Stimulated activated CD4-positive, alpha-beta T cell treated with anti-CD3 and anti-CD28 coated beads, Interleukin-2, amount 100 ng/mL, for 4 hours (primary cell): ENCODE results near the gene FOXG1.

Source experiments
- DNase-seq: peaks from one replicate; pipeline ENCODE4 v3.0.0-alpha.2; 2020; ENCODE audit warnings: low read depth

FOXG1 gene

DNA sequence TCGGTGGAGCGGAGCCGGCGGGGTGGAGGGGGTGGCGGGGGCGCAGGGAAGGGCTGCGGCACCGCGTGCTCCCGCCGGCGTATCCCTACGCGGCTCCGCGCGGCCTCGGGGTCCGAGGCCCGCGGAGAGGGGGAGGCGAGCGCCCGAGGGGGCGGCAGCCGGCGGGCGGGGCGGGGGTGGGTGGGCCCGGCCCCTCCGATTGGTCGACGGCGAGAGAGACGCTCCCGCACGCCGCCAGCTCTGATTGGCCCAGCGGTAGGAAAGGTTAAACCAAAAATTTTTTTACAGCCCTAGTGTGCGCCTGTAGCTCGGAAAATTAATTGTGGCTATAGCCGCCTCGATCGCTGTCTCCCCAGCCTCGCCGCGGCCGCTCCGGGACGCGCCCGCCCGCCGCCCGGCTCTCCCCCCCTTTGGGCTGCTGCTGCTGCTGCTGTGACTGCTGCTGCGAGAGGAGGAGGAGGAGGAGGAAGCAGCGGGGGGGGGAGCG lies at the start of gene FOXG1:
TSS of gene FOXG1 (plus strand) at position 319 of the 487 bp plus-strand sequence. CDS start 493 bp downstream, outside the sequence.
- DNase-seq = no peak

DNA sequence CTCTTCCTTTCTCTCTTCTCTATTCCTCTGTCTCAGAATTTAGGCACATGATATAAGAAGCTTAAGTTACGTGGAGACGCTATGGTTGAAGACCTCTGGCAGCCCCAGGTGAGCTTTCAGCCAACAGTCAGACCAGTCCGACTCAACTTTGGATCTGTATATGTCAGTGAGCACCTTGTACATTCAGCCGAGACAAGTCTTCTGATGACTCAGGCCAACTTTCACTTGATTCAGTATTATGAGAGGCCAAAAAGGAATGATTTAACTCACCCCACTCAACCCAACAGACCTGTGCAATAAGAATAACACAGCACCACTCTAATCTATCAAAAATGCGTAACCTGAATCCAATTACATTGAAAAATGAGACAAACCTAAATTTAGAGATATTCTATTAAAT lies 47.5 kb upstream of the FOXG1 start:
- DNase-seq = no peak

DNA sequence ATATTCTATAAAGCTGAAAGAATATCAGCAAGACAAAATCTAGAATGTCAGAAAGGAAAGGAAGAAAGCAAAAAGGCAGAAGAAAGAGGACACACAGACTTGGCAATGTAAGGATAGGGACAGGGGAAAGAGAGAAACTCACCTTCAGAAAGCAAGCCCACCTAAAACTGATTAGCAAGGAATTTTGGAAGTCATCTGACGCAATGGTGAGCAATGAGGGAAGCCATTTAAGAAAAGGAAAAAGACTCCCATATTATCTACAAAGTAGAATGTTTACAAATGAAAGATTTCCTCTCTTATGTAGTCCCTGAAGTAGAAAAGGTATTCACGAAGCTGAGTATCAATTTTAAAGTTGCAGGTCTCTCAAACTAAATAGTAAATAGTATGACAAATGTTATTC lies 35.2 kb upstream of the FOXG1 start:
- no peak for DNase-seq

DNA sequence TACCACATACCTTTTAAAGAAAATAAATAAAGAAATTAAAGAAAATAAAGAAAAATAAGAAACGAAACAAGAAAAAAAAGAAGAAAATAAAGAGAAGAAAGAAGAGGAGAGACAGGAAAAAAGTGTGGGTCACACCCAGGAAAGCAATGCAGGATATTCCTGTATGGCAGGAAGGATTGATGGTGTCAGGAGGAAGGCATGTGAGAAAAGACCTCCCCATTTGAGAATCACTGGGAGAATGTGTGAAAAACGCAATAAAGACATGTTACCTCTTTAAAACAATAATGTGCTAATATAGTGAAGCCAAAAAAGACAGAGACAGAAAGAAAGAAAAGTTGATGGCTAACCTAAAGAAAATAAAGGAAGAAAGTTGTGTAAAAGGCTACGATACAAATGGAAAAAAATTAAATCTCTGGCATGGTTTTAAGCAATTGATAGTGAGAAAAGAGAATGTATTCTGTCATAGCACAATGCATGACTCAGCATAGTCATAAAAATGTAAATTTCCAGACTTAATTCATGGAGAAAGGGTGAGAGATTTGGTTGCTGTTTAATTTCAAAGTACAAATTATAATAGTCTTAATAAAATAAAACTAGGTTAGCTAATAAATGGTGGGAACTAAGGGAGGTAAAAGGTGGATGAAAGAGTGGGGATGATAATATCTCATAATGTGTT lies 24.3 kb upstream of the FOXG1 start:
- no peak for DNase-seq

DNA sequence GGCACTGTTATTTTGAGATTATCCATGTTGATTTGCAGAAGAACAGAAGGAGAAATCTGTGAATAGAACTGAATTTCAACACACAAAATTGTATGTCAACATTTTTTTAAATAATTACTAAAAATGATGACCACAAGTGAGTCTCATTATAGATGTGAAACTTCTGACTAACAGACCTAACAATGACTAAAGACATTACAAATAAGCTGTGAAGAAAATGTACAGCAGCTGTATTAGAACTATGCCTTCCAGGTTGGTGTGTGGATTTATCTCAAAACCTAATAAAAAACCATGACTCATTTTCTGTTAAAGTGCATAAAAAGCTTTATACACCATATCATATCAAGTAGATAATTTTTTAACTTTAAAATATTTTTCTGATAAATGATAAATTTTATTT lies 22.5 kb upstream of the FOXG1 start:
- no peak for DNase-seq

DNA sequence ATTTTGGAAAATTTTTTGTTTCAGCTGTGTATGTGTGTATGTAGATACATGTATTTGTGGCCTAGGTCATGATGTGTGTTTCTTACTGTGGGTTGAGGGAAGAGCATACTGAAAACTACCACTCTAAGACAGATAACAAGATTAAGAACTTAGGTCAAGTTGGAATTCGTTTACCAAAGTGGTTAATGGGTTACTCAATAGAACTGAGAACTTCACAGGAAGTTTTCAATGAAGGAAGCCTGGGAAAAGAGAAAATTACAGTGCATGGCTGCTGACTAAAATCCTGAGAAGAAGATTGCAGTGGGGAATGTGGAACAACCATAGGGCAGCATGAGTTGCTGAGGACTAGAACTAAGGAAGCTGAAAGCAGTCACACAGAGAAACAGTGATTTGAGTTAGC lies 21.4 kb upstream of the FOXG1 start:
- no peak for DNase-seq

DNA sequence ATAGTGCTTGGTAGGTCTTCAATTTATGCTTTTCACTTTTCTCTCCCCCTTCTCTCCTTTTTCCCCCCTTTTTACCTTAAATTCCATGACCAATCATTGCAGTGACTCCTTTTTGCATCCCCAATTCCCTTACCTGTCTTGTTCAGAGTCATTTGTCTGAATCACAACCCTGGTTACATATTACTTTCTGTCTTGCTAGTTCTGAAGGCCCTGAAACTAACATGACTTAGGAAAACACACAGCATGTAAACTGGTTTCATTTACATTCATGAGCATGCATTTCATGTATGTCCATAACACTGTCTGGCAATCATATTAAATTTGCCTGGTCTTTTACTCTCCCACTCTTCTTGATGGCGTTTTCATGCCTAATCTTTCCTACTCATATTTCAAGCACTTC lies 20.3 kb upstream of the FOXG1 start:
- no peak for DNase-seq

DNA sequence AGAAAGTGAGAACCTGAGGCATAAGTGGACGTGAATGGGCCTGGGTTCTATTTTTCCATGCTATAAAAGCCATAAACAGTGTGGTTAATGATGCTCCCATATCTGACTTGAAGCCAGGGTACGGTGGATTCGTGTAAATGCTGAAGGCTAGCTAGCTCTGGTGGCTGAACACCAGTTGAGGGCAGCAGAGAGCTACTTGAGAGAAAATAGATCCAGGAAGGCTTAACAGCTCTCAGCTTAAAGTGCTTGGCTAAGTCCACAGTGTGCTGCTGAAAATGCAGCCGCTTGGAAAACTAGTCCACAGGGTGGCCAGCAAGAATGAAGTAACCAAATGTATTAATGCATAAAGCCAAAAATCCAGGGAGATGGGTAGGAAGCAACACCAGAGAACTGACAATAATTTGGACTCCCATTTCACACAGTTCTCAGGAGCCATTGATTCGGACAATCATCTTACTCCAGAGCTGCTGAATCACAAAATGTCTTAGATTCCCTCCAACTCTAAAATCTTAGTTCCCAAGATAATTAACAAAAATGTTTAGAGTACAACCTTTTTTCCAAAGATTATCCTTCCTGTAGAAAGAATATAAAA lies 15.0 kb upstream of the FOXG1 start:
- DNase-seq = no peak

DNA sequence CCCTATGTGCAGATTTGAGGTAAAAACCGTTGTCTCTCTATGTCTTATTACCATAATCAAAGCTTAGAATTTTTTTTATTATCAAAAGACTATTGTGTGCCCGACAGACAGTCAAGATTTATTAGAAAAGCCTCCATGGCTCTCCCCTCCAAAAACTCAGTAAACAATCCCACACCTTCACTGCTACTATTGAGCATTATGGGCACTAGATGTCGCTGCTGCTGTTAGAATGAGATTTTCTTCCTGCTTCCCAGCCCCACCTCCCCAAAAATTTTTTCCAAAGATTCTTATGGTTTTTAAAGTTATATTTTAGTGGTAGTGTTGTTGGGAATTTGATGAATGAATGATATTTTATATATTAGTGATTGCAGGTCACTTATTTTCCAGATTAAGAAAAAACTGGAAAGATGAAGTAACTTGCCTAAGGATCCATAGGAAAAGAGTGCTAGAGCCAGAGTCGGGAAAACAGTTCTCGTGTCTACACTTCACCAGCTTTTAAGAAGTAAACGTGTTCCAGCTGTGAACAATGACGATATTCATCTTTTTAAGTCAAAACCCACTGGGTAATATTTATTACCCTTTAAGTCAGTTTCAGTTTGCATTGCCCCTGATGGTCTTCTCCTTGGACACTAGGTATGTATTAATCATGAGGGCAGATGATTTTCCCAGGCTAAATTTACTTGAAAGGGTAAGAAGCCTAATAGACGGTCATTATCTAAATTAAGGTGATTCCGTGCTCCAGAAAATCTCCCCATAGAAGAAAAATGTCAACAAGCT lies 12.2 kb upstream of the FOXG1 start:
- no peak for DNase-seq

DNA sequence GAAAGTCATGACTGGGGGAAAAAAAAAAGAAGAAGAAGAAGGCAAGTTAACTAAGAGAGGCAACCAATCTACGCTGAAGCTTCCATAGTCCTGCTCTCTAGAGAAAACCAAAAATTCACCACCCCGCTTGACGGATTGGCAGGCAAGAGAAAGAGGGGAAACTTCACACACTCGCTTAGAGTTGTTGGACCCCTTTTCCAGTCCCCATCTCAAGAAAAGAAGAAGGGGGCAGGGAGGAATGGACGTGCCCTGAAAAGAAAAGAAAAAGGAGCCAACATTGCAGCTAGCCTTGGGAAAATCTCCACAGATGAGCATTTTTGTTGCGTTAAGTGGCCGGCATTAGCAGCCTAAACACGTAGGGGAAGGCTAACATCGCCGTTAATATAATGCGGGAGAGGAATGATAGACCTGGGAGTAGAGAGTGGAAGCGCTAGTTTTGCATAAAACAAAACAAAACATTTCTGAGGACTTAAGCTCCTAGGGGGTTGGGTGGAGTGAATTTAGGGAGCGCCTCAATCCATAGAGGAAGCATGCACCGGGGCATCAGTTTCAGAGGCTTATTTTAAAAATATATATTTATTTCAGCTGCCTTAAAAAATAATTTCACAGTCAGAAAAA lies 11.3 kb upstream of the FOXG1 start:
- no peak for DNase-seq

DNA sequence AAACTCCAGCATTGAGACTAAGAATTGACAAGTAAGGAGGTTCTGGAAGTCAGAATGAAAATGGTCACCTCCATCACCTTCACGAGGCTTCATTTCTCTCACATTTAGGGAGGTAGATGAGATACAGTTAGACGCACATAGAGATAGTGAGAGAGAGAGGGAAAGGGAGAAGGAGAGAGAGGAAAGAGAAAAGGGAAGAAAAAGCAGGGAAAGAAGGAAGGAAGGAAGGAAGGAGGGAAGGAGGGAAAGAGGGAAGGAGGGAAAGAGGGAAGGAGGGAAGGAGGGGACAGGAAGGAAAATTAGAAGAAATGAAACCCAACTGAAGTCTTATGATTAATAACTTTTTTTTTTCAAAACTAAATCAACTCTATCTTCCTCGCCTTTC lies 10.7 kb upstream of the FOXG1 start:
- no peak for DNase-seq

DNA sequence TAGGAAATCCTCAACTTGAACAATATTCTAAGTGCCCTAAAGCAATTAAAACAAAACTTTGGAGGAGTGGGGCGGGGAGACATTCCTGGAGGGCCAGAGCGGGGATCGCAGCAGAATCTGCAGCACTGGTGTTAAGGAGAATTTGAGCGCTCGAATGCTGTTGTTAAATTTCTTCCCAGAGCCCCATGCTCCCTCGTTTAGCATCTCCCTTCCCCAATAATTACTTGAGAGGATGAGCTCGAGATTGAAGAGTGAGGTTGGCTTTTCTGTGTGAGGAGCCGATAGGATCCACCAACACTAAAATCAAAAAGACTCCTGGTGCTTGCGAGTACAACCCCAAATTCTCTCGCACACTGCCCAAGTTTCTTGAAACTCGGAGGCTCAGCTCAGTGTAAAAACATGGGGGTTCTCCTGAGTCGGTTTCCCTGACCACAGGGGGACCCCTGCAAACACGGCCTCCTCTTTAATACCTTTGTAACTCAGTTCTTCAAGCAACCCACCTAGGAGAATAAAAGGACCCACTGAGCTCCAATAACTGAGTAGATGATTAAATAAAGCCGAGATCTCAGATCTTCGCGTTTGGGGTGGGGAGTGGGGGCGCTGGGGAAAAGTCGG lies 10.2 kb upstream of the FOXG1 start:
- no peak for DNase-seq

DNA sequence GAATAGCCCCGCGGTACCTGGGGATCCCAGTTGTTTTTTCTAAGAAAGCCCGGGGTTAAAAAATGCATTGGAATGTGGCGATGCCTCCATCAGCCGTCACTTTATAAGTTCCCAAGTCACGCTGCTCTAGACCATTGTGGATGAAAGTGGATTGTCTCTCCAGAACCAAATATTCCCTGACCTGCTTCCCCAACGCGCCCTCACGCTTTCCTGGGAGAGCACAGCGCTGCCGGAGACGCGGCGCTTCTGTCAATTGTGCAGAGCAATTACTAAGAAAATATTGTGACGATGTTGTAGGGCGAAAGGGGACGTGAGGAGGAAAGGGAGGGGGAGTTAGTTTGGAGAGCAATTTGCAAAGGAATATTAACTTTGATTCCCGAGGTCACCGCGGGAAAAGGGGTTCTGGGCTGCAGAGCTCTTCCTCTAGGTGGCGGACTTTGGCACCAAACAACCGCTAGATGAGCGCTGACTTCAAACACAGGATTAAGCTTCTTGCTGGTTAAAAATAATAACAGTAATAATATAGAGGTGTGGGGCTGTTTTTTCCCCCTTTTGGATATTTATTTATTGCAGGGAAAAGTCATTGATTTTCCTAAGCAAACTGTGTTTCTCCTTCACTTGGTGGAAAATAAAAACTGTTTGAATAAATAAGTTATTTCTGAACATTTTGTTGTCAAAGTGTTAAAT lies 9.6 kb upstream of the FOXG1 start:
- no peak for DNase-seq

DNA sequence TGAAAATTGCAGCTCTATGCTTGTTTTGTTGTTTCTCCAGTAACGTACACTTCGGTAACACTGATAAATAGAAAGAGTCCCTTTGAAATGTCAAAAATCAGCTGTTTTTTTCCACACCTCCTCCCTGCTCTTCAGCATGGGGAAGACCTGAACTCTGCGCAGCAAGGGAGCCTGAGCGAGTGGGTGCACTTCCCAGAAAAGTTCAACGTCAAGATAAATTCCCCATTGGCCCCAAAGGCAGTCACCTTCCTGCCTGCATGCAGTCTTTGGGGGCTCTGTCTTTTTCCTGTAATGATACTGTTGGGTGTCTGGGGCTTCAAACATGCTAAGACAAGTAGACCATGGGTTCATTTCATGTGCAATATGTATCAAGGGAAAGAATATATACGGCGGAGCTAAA lies 8.8 kb upstream of the FOXG1 start:
- DNase-seq = no peak

DNA sequence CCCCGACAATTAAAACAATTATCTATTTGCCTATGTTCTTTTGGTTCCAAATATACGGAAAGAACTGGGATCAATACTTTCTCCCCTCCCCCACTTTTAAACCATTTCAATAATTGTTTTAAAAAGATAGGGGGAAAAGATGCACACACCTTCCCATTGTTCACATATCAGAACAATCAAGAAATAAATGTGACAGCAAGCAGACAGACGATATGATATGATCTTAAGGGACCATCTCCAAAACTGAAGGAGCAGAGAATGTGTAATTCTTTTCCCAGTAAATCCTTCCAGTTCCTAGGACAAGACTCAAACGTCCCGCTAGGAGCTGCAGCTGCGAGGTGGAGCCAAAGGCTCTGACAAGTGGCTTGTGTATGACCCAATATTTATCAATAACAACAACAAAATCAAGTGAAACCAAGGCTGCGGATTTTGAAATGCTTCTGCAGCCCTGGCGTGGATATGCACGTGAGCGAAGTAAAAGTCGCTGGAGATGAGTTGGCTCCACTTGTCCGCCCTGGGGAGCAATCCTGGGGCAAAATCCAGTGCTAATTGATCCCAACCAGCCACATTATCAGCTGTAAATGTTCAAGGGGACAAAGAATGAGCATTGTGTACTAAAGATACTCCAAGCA lies 8.2 kb upstream of the FOXG1 start:
- no peak for DNase-seq

DNA sequence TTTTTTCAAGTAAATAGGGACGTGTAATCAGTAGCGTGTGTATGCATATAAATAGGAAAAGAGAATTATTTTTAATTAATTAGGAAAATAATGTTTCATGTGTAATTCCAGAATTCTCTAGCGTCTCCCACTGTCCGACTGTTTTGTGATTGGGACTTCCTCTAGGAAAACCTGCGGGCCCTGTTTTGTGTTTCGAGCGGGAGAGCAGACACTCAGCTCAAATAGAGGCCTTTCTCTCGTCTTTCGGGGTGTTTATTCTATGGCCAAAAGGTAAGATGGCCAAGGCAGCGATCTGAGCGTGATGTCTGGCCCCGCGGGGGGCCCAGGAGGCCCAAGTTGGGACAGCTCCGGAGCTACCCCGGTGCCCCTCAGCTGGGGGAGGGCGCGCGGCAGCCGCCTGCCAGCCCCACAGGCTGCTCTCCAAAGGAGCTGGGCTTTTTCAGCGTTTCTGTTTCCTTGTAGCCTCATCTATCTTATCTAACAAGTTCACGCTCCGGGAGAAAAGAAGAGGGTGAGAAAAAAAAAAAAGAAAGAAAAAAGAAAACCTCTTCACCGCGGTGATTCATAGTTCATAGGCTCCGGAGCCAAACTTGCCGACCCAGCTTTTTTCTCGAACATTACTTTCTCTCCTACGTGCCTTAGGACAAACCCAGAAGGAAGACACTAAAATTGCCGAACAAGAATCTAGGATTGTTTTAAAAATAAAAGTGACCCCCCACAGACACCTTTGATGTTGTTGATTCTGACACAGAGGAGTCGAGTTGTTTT lies 7.5 kb upstream of the FOXG1 start:
- no peak for DNase-seq

DNA sequence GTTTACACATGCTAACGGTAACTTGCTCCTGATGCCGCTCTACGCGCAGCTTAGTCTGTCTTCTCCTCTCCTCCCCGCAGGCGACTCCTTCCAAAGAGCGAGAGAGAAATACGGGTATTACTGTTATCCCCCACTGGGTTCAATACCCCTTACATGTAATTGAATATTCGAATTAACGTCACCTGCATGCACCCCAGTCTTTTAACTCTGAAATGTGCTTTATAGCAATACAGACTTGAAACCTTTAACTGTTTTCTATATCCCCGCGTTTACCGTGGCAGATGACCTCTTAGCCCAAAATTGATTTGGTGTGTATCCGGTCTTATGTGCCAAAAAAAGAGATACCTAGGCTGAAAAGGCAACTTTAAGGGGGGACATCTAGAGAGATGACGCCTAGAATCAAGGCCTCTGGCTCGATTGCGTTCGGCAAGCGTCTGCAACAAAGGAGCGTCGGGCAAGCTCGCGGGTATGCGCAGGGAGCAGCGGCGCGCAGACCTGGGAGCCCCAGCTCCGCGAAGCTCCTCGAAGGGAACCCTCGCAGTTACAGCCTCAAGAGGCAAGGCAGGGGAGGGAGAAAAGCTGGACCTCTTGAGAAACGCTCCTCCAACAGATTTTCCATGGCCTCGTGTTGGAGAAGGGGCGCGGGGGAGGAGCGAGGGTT lies 6.8 kb upstream of the FOXG1 start:
- no peak for DNase-seq

DNA sequence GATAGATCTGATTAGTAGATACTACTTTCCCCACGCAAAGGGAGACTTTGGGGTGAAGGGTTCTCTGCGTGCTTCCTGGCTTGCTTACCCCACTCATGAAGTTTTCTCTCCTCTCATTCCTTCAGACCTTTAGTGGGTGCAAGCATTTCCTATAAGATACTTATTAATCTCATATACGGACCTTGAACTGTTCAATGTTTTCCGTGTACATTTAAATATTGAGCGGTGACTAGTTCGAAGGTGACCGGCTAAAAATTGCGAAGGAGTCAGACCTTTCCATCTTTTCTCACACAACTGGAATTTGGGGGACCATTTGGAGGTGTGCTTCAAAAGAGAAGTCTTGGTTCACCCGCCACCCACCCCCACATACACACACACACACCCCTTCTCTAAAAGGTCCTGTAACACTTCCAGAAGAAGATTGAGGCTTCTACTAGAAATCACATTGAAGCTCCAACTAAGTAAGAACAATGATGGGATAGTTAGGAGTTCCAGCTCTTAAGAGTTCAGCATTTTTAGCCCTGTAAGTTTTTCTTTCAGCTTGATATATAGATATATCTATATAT lies 6.1 kb upstream of the FOXG1 start:
- DNase-seq = no peak

DNA sequence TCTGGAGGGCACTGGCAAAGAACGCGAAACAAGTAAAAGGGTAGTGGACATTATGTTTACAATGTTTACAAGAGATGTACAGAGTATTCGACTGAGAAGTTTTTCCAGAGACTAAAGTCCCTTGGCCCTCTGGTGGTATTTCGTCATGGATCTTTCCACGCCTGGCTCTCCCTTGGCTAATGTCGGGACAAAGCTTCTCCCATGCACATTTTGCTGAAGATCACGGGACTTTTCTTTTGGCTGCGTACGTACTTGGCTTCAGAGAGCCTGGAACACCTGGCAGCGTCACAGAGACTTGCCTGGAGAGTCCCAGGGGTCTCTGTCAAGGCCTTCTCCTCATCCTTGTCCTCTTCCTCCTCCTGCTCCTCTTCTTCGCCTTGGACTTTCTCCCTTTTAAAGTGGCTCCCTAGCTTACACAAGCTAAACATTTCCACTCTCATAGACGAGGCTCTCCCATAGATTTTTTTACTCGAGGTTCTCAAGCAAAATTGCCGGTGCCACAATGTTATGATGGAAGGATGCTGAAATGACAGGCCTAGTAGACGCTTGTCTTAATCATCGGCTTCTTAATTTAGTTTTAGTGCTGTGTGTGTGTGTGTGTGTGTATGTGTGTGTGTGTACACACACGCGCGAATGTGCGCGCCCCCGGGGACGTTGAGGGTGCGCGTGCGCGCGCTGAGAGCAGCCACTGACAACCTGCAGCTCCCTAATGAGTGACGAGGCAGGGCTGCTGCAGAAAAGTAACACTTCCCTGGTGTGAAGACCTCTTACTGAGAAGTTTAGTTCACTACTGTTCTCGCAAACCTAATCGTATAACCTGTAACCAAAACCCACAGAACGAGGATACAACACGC lies 4.9 kb upstream of the FOXG1 start:
- DNase-seq = no peak
